Measurements from ENCODE around the gene FKBP1B. TPM values are rescaled to one million over a fixed set of nuclear protein-coding genes. Genes with fewer than 3 reads are reported as not detected.

The FKBP1B gene
- total RNA-seq, 2 experiments from 2014 or later = 0.47 TPM; not detected in 1

GRCh38 chr2:24104906-24105305 is 55.4 kb downstream of the FKBP1B start:
- TF ChIP-seq CTCF (IDR thresholded peaks at IDR 0.05) = no peak
- no peaks in the 10 kb centered on the region for H3K4me1 ChIP-seq (ENCODE audit: insufficient read depth, low read length)
- Mint-ChIP-seq H3K27ac (no peak overlapping the region), H3K36me3 (ENCODE audit: low read depth) (peaks cover 54% of the 10 kb centered on the region), H3K4me3 (no peak overlapping the region), H3K9me3 (peaks cover 13% of the 10 kb centered on the region), H3K27me3 (no peaks in the 10 kb centered on the region), H3K4me1 (ENCODE audit: low read depth) (no peaks in the 10 kb centered on the region)
- intact Hi-C loops (cut with DNase I, micrococcal nuclease) = no loop called here
- DNase-seq = no peak
- H3K4me3 ChIP-seq (ENCODE audit: low read length) = no peak overlapping the region
- ChIA-PET POLR2A (no interaction called here), CTCF (no interaction called here)
- H3K27me3 ChIP-seq (ENCODE audit: control insufficient read depth in 1 of 2, insufficient read depth in 2 of 2, low read length in 2 of 2) = no peaks in the 10 kb centered on the region
- H3K27ac ChIP-seq (ENCODE audit: low read depth in 1 of 2, low read length in 2 of 2) = no peak overlapping the region
- H3K36me3 ChIP-seq (ENCODE audit: insufficient read depth, low read length) = peaks cover 8% of the 10 kb centered on the region
- peaks cover 0 to 18% of the 10 kb centered on the region in 2 experiments for H3K9me3 ChIP-seq (ENCODE audit: control insufficient read depth in 1 of 2, insufficient read depth in 1 of 2, low read length in 2 of 2)
- no peak for ATAC-seq (ENCODE audit: poor library complexity)

GRCh38 chr2:24105816-24106215 is 56.3 kb downstream of the FKBP1B start:
- Mint-ChIP-seq H3K27ac (no peak overlapping the region), H3K9me3 (peaks cover 13% of the 10 kb centered on the region), H3K27me3 (no peaks in the 10 kb centered on the region), H3K4me1 (ENCODE audit: low read depth) (no peaks in the 10 kb centered on the region), H3K4me3 (no peak overlapping the region), H3K36me3 (ENCODE audit: low read depth) (peaks cover 46% of the 10 kb centered on the region)
- Histone ChIP-seq H3K4me3 (ENCODE audit: low read length) (no peak overlapping the region), H3K27ac (ENCODE audit: low read depth in 1 of 2, low read length in 2 of 2) (no peak overlapping the region), H3K36me3 (ENCODE audit: insufficient read depth, low read length) (peaks cover 8% of the 10 kb centered on the region), H3K4me1 (ENCODE audit: insufficient read depth, low read length) (no peaks in the 10 kb centered on the region), H3K27me3 (ENCODE audit: control insufficient read depth in 1 of 2, insufficient read depth in 2 of 2, low read length in 2 of 2) (no peaks in the 10 kb centered on the region), H3K9me3 (ENCODE audit: control insufficient read depth in 1 of 2, insufficient read depth in 1 of 2, low read length in 2 of 2) (peaks cover 0 to 18% of the 10 kb centered on the region in 2 experiments)
- intact Hi-C loops (cut with DNase I, micrococcal nuclease) = no loop called here
- ChIA-PET POLR2A (no interaction called here), CTCF (no interaction called here)
- no peak for TF ChIP-seq CTCF (IDR thresholded peaks at IDR 0.05)
- ATAC-seq (ENCODE audit: poor library complexity) = no peak
- no peak for DNase-seq

- intact Hi-C loops (cut with DNase I, micrococcal nuclease) = no loop called here
- H3K4me1 Mint-ChIP-seq (ENCODE audit: low read depth) = no peaks in the 10 kb centered on the region
- H3K27me3 Mint-ChIP-seq = no peaks in the 10 kb centered on the region
- ChIA-PET POLR2A (interaction anchor here (0.6 kb wide), 1 partner anchor 292 kb away, joined by 3 read pairs; no protein-coding TSS in a partner anchor), CTCF (no interaction called here)
- no peak overlapping the region for H3K27ac Mint-ChIP-seq
- no peak overlapping the region for H3K27ac ChIP-seq (ENCODE audit: low read depth in 1 of 2, low read length in 2 of 2)
- no peak for ATAC-seq (ENCODE audit: poor library complexity)
- DNase-seq = no peak
- H3K36me3 ChIP-seq (ENCODE audit: insufficient read depth, low read length) = peaks cover 8% of the 10 kb centered on the region
- peaks cover 13% of the 10 kb centered on the region for H3K9me3 Mint-ChIP-seq
- H3K4me3 ChIP-seq (ENCODE audit: low read length) = no peak overlapping the region
- peaks cover 41% of the 10 kb centered on the region for H3K36me3 Mint-ChIP-seq (ENCODE audit: low read depth)
- H3K4me3 Mint-ChIP-seq = no peak overlapping the region
- peaks cover 0 to 18% of the 10 kb centered on the region in 2 experiments for H3K9me3 ChIP-seq (ENCODE audit: control insufficient read depth in 1 of 2, insufficient read depth in 1 of 2, low read length in 2 of 2)
- no peaks in the 10 kb centered on the region for H3K27me3 ChIP-seq (ENCODE audit: control insufficient read depth in 1 of 2, insufficient read depth in 2 of 2, low read length in 2 of 2)
- H3K4me1 ChIP-seq (ENCODE audit: insufficient read depth, low read length) = no peaks in the 10 kb centered on the region
- no peak for TF ChIP-seq CTCF (IDR thresholded peaks at IDR 0.05)
These were observed 57.2 kb downstream of the FKBP1B start for GRCh38 chr2:24106786-24107185.
